CD4-positive, alpha-beta T cell treated with Interferon alpha-2 for 1 hour (primary cell): ENCODE results near the gene TOX3.

ENCODE experiments used
- DNase-seq, 2 donors: peaks; one replicate each; pipeline ENCODE4 v3.0.0-alpha.2; 2020 to 2022

Gene TOX3

DNA sequence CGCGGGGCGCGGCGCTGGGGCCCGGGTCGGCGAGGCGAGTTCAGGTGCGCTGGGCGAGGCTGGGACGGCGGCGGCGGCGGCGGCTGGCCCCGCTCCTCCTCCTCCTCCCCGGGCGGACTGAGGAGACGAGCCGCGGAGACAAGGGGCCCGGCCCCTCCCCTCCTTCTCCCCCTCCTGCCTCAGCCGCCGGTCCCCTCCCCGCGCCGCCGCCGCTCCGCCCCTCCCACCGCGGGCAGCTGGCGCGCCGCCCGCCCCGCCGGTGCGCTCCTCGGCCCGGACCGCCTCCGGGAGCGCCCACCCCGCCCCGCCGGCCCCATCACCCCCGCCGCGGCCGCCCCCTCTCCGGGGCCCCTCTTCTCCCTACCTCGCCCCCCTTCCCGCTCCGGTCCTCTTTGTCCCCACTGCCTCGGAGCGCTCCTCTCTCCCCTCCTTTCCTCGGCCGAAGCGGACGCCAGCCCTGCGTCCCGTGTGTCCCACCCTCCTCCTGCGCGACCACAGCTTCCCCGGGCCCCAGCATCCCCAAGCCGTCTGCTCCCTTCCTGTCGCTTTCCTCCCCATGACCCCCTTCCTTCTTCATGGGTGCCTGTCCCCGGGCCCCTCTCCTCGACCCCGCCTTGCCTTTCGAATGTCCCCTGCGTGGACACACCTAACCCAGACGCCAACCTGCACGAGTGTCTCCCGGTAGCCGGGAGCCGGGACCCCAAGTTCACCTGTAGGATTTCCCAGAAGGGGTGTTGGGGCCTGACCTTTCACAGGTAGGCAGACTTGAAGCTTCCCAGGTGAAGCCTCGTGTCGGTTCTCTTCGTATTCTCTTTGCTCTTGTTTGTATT is at the start of gene TOX3:
TOX3 (minus strand) TSS at position 140 of the 830 bp plus-strand sequence. CDS start 420 bp downstream, outside the sequence.
- DNase-seq: no peak

DNA sequence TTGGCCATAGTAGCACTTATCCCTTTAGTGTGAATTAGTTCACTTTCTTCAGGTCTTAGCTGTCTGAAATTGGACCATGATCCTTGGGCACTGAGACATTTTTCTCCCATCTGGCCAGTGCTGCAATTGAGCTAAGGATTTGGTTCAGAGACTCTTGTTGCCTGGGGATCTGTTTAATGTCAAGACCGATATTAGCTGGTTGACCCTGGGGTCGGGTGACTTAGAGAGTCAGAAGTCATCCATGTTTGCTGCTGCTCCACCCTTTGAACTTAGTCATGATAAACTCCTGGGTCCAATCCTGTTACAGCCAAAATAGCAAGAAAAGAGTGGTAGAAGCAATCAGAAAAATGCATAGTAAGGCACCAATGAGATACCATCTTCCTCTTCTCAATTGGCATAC is 45.8 kb upstream of the TOX3 start:
- DNase-seq: no peak

DNA sequence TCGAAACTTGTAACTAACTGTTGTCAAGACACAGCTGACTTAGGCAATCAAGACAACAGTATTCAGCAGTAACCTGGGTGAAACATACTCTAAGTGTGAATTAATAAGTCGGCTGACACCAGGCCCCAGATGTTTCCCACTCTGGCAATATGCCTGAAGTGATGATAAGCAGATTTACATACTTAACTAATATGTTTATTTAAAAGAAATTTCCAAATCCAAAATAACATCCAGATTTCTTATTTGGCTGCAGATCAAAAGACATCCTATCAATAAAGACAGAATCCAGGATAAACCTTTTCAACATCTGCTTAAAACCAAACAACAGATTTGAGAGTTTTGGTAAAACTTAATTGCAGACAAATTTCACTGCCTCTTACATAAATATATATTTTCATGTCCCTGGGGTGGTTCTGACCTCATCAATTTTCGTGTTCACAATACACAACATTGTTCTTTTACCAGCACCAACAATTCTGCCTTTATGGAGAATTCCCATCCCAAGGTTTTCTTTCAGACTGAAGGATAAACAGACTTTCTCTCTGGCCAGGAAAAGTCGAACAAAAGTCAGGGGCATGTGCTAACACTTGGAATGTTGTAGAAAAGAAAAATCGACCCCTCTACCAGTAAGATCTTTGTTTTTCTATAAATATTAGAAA is 45.1 kb upstream of the TOX3 start:
- DNase-seq: no peak

DNA sequence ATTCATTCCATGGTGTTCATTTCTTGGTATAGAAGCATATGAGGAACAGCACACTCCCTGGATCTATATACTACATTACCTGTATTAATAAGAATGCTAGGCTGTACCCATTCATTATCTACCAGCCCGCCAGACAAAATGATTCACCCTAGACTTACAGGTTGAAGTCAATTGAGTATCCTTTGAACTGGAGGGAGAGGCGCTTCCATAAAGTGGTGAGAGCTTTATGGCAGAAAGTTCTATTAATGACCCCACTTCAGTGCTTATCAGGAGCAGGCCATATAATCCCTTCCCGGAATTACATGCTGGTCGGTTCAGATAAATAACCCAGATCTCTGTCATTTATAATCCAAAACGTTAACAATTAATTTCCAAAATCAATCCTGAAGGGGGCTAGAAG is 44.5 kb upstream of the TOX3 start:
- no peak for DNase-seq

DNA sequence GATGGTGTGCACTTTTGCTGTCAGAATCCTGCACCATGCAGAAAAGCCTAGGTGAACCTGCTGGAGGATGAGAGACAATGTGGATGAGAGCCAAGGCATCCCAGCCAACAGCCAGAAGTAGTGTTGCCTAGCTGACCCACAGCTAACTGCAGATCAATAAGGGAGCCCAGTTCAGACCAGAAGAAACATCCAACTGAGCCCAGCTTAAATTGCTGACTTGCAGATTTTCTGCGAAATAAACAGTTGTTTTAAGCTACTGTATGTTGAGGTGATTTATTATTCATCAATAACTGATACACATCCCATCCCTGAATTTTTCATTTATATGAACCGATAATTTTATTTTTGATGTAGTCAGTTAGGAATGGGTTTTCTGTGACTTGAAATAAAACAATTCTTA is 39.2 kb upstream of the TOX3 start:
- no peak for DNase-seq

DNA sequence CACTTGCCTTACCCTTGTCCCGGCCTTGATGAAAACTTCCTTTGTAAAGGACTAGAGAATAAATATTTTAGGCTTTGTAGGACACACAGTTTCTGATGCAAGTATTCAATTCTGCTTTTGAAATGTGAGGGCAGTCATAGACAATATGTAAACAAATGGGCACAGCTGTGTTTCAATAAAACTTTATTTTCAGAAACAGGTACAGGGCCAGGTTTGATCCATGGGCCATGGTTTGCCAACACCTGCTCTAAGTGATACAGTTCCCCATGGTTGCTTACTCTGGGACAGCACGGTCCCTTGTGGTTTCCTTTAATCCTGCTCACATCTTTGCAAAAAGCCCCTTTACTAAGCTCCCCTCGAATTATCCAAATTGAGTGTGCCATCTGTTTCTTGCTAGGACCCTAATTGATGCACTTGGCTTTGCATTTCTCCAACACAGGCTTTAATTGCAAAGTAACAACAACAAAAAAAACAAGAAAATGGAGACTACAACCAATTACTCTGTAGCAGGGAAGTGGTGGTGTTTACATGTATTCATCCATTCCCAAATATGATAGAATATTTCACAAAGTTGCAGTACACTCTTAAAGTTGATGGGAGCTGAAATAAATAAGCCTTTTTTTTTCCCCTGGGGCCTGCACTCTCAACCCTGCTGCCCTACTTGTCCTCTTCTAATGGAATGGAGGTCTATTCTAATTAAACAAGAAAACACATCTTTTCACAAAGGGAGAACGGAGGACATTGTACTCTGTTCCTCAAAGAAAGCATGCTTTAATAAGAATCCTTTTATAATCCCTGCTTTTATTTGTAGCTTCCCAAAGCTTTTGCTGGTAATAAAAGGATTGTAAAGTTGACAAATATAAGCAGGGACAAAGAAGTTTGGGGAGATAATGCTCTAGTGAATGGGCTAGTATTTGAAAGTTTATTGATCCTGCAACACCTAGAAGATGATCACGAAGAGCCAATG is 37.7 kb upstream of the TOX3 start:
- DNase-seq: no peak

DNA sequence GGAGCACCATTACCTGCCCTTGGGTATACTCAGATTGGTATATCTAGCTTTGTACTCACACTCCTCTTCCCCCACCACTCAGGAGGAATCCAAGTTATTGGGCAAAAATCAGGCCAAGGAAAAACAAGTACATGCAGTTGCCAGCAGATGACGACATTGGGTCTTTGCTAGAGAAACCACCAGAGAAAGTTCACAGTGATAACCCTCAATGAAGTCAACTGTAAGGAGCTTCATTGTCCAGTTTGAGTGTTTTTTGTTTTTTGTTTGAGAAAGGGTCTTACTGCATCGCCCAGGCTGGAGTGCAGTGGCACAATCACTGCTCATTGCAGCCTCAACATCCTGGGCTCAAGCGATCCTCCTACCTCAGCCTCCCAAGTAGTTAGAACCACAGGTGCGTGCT is 34.6 kb upstream of the TOX3 start:
- DNase-seq: no peak

DNA sequence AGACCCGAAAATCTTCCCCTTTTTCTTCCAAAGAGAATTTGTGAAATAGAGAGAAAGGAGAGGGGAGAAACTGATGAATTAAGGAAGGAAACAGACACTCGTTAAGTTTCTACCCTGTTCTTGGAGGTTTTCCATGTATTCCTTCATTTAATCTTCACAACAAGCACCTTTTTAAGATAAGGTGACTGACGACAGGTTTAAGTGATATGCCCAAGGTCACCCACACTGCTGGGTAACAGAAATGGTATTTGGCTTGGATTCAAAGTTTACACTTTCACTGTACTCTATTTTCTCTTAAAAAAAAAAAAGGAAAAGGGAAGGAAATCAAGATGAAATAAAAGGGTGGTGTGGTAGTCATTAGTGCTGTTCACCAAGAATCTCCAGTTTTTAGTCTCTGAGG is 33.5 kb upstream of the TOX3 start:
- DNase-seq: no peak

DNA sequence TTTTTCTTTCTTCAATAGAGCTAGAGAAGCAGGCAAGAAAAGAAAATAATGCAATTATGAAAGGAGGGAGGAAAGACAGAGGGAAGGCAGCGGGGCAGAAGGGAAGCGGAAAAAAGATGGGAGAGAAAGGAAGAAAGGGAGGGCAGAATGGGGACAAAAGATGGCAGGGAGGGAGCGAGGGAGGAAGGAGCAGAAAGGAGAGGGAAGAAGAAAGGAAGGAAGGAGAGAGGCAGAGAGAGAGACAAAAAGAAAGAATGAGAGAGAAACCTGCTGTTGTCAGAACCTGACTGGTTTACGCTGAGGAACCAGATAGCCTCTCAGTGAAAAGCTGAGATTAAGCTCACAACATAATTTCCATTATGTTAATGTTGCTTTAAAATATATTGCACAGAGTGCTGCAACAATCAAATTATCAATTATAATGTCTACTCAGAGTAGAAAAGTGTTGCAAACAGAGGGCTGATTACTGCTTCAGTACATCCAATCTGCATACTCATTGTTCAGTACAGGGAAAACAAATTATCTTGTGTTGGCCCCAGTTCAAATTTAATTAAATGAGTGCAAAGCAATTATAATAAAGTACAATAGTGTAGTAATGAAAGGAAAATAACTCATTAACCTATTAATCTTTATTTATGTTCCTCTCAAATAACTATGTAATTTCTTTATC is 32.0 kb upstream of the TOX3 start:
- no peak for DNase-seq

DNA sequence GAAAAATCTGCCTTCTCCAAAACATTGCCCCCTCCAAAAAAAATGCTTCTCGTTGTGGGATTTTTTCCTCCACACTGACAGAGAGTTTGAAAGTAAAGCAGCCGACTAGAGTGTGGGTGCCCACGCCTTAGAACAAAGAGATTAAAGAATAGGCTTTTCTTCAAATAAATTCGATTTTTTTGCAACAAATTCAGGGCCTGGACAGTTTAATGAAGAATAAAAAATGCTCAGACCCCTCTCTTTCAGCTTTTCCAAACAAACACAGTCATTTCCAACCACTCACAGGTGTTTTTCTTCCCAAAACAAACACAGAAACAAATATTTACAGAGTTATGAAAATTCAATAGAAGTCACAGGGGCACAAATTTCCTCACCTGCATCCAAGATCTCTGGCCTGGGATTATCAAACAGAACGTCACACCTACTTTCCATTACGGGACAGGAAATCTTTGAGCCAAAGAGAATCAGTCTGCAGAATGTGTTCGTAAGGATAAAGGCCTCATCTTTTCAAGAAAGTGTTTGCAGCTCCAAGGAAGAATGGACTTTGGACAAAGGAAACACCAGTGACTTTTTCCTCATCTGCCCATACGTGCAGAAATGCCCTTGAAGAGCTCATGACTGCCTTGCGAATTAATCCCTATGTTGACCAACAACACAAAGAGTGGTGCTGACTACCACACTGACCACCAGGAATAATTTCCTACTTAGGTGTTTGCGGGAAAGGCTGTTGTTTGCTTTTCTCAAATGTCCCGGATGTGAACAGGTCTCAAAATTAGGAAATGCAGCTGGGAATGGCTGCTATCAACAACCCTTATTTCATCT is 31.3 kb upstream of the TOX3 start:
- DNase-seq: no peak

DNA sequence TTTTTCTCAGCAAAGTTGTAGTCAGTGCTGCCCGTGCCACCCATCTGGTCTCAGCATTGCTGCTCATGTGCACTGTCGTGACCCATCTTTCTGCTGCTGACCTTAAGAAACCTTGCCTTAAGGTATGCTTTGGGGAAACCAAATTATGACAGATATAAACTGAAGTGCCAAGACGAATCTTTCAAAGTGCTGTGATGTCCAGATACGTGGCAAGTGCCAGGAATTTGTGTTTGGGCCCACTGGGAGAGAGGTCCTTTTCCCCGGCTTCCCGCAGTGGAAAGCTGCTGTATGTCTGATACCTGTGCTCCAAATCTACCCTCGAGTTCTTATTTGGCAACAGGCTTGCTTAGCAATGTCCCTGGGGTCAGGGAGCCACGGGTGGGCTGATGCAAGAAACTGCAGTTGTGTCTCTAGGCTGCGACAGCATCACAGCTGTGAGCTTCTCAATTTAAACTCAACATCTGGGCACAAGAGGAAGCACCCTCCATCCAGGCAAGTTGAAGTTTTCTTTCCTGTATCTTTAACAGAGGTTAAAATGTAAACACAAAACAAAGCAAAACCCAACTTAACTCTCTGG is 30.3 kb upstream of the TOX3 start:
- DNase-seq: no peak

DNA sequence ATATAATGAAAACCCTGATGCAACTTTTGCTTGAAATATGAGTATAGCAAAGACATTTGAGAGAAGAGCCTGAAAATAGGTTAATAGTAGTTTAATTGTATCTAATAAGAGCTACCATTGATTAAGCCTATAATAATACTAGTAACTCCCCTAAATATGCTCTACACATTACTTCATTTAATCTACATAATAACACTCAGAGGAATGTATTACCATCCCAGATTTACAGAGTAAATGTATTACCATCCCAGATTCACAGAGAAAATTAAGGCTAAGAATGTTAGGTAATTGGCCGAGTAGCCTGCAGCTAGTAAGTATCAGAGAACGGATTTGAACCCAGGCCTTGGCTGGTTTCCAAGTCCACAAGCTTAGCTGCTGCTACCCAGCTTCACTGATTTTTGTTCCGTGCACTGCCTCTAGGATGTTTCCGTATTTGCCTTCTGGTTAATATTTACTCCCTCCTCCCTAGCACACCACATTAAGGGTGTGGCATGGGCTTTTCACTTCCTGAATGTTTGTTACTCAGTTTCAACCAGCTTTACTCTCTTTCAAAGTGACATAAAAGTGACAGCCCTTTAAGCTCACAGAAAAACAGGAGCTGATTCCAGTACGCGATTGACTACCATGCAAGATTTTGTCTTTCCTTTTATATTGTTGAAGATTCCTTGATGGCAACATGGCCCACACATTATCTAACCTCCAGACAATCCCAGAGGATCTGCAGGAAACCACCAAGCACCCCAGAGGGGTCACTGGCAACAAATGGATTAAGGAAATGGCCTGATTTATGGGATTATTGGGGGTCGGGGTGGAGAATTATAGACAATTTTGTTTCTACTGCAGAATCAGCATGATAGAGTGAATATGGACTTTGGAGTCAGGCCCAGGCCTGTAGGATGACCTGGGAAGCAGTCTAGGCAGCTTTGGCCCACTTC is 26.7 kb upstream of the TOX3 start:
- DNase-seq: no peak

DNA sequence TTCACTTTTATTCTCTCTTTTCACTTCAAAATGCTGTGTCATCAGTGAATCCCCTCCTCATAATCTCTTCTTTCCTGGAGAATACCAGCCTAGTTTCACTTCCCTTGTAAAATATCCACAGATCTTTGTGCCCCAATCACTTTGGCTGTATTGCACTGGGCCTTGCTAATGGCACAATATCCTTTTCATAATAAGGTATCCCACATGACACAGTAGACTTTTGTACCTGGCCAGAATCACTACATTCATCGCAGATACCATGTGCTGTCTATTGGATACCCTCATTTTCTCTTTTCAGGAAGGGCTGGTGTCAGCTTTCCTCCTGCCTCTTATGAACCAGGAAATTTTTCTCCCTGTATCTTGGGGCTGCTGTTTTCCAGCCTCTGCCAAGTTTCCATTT is 25.7 kb upstream of the TOX3 start:
- DNase-seq: no peak

DNA sequence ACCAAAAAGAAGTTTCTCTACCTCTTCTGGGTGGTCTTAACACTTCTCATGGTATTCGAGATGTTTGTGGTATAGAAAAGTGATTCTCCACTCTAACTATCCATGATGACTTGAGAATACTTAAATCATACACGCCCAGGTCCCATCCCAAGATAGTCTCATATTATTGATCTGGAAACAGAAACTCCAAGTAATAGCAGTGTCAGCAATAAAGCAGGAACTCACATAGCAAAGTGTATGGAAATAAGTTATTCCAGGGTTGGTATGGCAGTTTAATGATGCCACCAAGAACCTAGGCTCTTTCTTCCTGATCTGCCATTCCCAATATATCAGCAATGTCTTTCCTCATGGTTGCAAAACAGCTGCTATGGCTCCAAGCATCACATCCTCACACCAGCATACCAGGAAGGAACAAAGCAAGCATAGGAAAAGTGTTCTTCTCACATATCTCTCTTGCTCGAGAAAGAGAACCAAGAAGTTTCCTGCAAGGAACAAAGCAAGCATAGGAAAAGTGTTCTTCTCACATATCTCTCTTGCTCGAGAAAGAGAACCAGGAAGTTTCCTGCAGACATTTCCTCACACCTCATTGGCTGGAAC is 23.6 kb upstream of the TOX3 start:
- DNase-seq: no peak

DNA sequence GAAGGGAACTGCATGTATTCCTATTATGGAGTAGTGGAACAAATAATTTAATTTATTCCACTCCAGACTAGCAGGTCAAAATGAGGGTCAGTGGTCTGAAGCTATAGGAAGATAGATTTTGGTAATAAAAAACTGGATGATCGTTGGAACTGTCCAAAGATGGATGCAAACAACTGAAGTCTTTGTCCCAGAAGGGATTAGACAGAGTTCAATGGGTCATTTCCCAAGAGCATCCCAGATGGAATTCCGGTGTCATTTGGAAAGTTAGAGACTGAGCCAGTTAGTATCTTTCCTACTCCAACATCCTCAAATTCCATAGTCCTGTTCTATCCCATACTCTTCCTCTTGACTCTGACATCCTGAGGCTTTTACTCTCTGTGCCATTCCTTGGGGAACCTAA is 22.8 kb upstream of the TOX3 start:
- no peak for DNase-seq

DNA sequence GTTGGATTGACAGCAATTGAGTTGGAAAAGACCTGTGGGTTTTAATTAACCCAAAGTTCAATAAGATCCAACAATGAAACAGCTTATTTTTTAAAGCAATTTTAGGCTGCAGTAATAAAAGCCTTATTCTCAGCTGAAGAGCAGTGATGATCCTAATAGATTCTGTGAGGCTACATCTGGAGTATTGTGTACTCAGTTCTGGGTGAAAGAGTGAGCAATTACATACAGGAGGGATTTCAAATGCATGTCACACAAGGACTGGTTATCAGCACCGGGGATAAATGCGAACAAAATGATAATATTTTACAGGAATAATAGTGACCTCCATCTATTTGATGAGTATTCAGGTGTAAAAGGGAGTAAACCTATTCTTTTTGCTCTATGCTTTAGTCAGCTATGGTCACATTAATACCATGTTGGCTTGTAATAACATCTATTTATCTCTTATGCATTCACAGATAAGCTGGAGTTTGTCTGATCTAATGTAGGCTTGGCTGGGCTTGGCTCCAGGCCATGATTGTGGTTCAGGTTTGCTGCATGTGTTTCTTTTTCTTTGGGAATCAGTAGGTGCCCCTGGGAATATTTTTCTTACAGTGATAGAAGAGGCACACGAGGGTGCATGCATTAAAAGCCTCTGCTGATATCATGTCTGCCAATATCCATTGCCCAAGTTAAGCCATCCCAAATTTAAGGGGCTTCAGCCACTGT is 22.2 kb upstream of the TOX3 start:
- DNase-seq: no peak

DNA sequence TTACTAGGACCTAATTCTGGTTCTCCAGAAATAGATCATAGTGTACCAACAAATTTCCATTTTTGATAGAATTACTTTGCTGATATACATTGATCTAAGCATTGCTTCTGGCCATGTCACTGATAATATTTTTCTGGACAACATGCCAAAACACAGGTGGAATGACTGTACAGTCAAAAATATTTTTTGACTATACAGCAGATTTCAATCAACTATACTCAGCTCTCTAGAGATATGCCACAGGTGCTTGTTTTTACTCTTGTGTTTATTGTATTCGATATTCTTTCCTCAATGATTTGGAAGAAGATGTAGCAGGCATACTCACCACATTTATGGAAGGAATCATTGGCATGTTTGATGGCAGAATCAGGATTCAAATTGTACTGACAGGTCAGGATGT is 21.6 kb upstream of the TOX3 start:
- no peak for DNase-seq

DNA sequence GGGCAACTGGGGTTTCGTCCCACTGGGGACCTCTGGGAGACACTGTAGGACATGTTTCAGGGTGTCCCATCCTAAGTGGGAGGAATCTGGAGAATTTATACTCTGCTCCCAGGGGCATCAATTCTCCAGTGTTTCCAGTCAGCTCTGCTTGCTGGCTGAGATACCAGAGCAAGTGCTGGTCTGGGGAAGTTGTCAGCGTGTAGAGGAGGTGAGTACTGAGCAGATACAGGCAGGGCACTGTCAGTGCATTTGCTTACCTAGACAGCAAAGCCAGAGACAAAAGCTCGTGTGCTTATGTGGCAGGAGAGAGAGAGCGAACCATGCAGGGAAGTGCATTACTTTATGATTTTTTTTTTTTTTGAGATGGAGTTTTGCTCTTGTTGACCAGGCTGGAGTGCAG is 20.2 kb upstream of the TOX3 start:
- no peak for DNase-seq
